ENCODE measurements around the gene KRT75.

Gene KRT75

GRCh38 chr12:52434081-52434733, at the start of gene KRT75:
Gene KRT75 (minus strand): TSS chr12:52434371. CDS start chr12:52434304, 67 bp downstream.
- H3K9me2 ChIP-seq (replicated peaks; ENCODE audit: low read depth, low read length), result no peaks in the 10 kb centered on the region
- H3K36me3 ChIP-seq (ENCODE audit: insufficient read depth, low read length), result no peaks in the 10 kb centered on the region
- H3K4me1 ChIP-seq (ENCODE audit: insufficient read depth, low read length, poor library complexity, severe bottlenecking), result no peaks in the 10 kb centered on the region
- H3K79me2 ChIP-seq (ENCODE audit: insufficient read depth, low read length), result no peaks in the 10 kb centered on the region
- no peaks in the 10 kb centered on the region for H4K20me1 ChIP-seq (ENCODE audit: insufficient read depth, low read length, poor library complexity, severe bottlenecking)
- H3K4me2 ChIP-seq (ENCODE audit: low read depth, low read length, poor library complexity, severe bottlenecking), result no peak within 1 kb of the TSS
- peaks cover 1% of the 10 kb centered on the region for H3K27me3 ChIP-seq (ENCODE audit: insufficient read depth, low read length, poor library complexity, severe bottlenecking)
- H3K9me3 ChIP-seq (ENCODE audit: insufficient read depth, low read depth, low read length), result no peaks in the 10 kb centered on the region
- H3F3A ChIP-seq (ENCODE audit: low read depth), result no peaks in the 10 kb centered on the region
- H3K4me3 ChIP-seq (ENCODE audit: low read length, poor library complexity, severe bottlenecking), result no peak within 1 kb of the TSS
- no peak within 1 kb of the TSS for H3K9ac ChIP-seq (ENCODE audit: low read depth, low read length, poor library complexity, severe bottlenecking)
- no peak for TF ChIP-seq CTCF (conservative IDR thresholded peaks at IDR 0.05; ENCODE audit: low read length)
- no peak for TF ChIP-seq EZH2phosphoT487 (IDR thresholded peaks at IDR 0.05; ENCODE audit: borderline replicate concordance)
- no peak within 1 kb of the TSS for H2AFZ ChIP-seq (ENCODE audit: low read length)

DNA sequence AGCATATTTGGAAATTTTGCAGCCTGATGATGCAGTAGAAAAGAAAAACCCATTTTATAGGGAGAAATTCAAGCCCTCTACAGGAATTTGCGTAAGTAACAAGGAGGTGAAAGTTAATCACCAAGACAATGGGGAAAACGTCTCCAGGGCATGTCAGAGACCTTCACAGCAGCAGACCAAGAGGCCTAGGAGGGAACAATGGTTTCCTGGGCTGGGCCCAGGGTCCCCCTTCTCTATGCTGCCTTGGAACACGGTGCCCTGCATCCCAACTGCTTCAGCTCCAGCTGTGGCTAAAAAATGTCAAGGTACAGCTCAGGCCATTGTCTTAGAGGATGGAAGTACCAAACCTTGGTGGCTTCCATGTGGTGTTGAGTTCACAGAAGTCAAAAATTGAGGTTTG, 45.9 kb upstream of the KRT75 start:
- Histone ChIP-seq H3K36me3 (ENCODE audit: insufficient read depth, low read length) (no peaks in the 10 kb centered on the region), H2AFZ (ENCODE audit: low read length) (no peak overlapping the region), H3K9me3 (ENCODE audit: insufficient read depth, low read depth, low read length) (no peaks in the 10 kb centered on the region; the same call in 1 of the 2 replicates), H3K27me3 (ENCODE audit: insufficient read depth, low read length, poor library complexity, severe bottlenecking) (no peaks in the 10 kb centered on the region), H4K20me1 (ENCODE audit: insufficient read depth, low read length, poor library complexity, severe bottlenecking) (no peaks in the 10 kb centered on the region), H3K4me1 (ENCODE audit: insufficient read depth, low read length, poor library complexity, severe bottlenecking) (no peaks in the 10 kb centered on the region), H3F3A (ENCODE audit: low read depth) (no peaks in the 10 kb centered on the region), H3K9ac (ENCODE audit: low read depth, low read length, poor library complexity, severe bottlenecking) (no peak overlapping the region), H3K79me2 (ENCODE audit: insufficient read depth, low read length) (no peaks in the 10 kb centered on the region), H3K9me2 (replicated peaks; ENCODE audit: low read depth, low read length) (no peaks in the 10 kb centered on the region; the same call in 1 of the 2 replicates), H3K4me2 (ENCODE audit: low read depth, low read length, poor library complexity, severe bottlenecking) (no peak overlapping the region), H3K4me3 (ENCODE audit: low read length, poor library complexity, severe bottlenecking) (no peak overlapping the region)
- TF ChIP-seq EZH2phosphoT487 (IDR thresholded peaks at IDR 0.05; ENCODE audit: borderline replicate concordance), result no peak
- no peak for TF ChIP-seq CTCF (conservative IDR thresholded peaks at IDR 0.05; ENCODE audit: low read length)

DNA sequence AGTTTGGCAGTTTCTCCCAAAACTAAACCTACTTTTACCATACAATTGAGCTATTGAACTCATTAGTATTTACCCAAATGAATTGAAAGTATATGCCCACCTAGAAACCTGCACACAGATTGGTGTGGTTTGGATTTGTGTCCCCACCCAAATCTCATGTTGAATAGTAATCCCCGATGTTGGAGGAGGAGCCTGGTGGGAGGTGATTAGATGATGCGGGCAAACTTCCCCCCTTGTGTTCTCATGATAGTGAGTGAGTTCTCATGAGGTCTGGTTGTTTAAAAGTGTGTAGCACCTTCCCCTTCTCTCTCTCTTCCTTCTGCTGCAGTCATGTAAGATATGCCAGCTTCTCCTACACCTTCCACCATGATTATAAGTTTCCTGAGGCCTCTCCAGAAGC, 43.5 kb upstream of the KRT75 start:
- no peaks in the 10 kb centered on the region for H3K27me3 ChIP-seq (ENCODE audit: insufficient read depth, low read length, poor library complexity, severe bottlenecking)
- TF ChIP-seq EZH2phosphoT487 (IDR thresholded peaks at IDR 0.05; ENCODE audit: borderline replicate concordance) (no peak), CTCF (conservative IDR thresholded peaks at IDR 0.05; ENCODE audit: low read length) (no peak)
- no peaks in the 10 kb centered on the region for H3K79me2 ChIP-seq (ENCODE audit: insufficient read depth, low read length)
- H3K4me2 ChIP-seq (ENCODE audit: low read depth, low read length, poor library complexity, severe bottlenecking), result no peak overlapping the region
- no peaks in the 10 kb centered on the region for H3K9me2 ChIP-seq (replicated peaks; ENCODE audit: low read depth, low read length)
- no peak overlapping the region for H3K4me3 ChIP-seq (ENCODE audit: low read length, poor library complexity, severe bottlenecking)
- no peak overlapping the region for H3K9ac ChIP-seq (ENCODE audit: low read depth, low read length, poor library complexity, severe bottlenecking)
- no peaks in the 10 kb centered on the region for H3K9me3 ChIP-seq (ENCODE audit: insufficient read depth, low read depth, low read length)
- no peaks in the 10 kb centered on the region for H3K36me3 ChIP-seq (ENCODE audit: insufficient read depth, low read length)
- no peaks in the 10 kb centered on the region for H4K20me1 ChIP-seq (ENCODE audit: insufficient read depth, low read length, poor library complexity, severe bottlenecking)
- no peaks in the 10 kb centered on the region for H3F3A ChIP-seq (ENCODE audit: low read depth)
- no peak overlapping the region for H2AFZ ChIP-seq (ENCODE audit: low read length)
- no peaks in the 10 kb centered on the region for H3K4me1 ChIP-seq (ENCODE audit: insufficient read depth, low read length, poor library complexity, severe bottlenecking)
